ENCODE measurements around the gene DDX54.

- TF ChIP-seq HDGF (IDR thresholded peaks at IDR 0.05; ENCODE audit: borderline replicate concordance): no peak
- no peak for TF ChIP-seq TARDBP (IDR thresholded peaks at IDR 0.05)
- no peak for TF ChIP-seq PKNOX1 (IDR thresholded peaks at IDR 0.05)
- no peak for TF ChIP-seq FOXA1 (IDR thresholded peaks at IDR 0.05)
- no peak for TF ChIP-seq CTBP1 (IDR thresholded peaks at IDR 0.05; ENCODE audit: borderline replicate concordance)
- no peak for TF ChIP-seq FOXK2 (IDR thresholded peaks at IDR 0.05)
- no peak for TF ChIP-seq SP1 (IDR thresholded peaks at IDR 0.05)
- TF ChIP-seq ELF4 (IDR thresholded peaks at IDR 0.05): no peak
Measured at GRCh38 chr12:113134521-113134951, 50.7 kb downstream of the DDX54 start.
